AG08396 (cell line): ENCODE measurements around the gene RAD51B.

Source experiments
- DNase-seq: peaks from one replicate; pipeline ENCODE4 v3.0.0; 2012; ENCODE audit warnings: low spot score, mixed read lengths

The RAD51B gene

DNA sequence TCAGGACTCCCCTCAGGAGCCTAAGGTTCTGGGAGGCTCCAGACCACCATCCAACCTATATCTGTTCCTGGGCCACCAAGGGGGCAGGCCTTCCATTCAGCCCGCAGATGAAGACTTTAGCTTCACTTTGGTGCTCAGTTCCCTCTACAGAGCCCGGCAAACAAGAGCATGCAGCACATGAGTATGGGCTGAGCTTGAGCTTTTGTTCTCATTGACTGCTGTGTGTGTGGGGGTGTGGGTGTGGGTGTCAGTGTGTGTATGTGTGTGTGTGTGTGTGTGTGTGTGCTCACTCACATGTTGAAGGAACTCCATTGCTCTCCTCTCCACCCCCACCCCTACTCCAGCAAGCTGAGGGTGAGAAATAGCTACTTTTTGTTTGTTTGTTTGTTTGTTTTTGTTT is 754.1 kb downstream of the RAD51B start:
- no peak for DNase-seq

GRCh38 chr14:68574461-68574860 is 754.9 kb downstream of the RAD51B start:
- no peak for DNase-seq

DNA sequence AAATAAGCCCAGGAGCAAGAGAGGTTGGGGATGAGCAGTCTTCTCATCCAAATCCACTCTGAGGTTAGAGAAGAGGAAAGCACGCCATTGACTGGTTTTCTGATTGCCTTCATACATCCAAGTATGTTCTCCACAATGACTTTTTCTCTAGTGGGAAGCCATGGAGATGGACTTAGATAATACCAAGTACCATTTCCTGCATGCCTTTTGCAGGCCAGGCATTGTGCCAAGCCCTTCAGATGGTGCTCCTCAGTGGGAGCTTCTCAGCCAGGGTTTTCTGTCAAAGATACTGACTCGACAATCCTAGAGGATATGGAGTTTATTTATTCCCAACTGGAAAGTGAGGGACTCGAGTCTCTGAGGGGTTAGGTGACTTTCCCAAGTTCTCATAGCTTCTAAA is 755.3 kb downstream of the RAD51B start:
- no peak for DNase-seq

DNA sequence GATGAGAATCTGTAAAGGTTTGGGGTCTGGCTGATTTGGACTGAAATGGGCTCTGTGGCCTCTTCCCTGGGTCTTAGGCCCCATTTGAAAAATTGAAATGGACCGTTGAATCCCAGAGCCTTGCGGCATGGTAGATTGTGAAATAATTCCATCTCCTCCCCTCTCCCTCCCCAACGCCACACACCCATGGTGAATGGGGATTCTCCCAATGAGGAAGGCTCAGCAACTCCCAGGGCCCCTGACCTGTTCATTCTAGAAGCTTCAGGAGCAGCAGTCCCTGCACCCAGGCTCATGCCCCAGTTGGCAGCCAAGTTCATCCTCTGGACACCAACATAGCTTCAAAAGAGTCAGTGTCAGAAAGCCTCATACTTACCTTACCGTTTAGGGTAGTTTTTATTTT is 755.8 kb downstream of the RAD51B start:
- DNase-seq: no peak

DNA sequence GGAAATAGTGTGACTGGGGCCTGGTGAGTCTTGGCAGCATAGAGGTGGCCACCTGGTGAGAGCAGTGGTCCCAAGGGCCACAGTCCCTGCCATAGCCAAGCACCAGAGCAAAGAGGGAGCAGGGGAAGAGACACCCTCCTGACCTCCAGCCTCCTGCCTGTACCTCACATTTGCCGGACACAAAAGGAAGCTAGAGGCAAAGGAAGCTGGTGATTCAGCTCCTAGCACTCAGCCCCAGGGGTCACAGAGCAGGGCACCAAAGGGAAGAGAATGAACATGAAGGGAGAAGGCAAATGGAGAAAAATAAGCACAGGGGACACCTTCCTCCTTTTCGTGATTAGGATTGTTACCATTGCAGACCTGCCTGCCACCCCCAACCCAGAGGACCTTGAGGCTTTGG is 756.5 kb downstream of the RAD51B start:
- no peak for DNase-seq

GRCh38 chr14:68576496-68577244 is 757.1 kb downstream of the RAD51B start:
- DNase-seq: no peak

DNA sequence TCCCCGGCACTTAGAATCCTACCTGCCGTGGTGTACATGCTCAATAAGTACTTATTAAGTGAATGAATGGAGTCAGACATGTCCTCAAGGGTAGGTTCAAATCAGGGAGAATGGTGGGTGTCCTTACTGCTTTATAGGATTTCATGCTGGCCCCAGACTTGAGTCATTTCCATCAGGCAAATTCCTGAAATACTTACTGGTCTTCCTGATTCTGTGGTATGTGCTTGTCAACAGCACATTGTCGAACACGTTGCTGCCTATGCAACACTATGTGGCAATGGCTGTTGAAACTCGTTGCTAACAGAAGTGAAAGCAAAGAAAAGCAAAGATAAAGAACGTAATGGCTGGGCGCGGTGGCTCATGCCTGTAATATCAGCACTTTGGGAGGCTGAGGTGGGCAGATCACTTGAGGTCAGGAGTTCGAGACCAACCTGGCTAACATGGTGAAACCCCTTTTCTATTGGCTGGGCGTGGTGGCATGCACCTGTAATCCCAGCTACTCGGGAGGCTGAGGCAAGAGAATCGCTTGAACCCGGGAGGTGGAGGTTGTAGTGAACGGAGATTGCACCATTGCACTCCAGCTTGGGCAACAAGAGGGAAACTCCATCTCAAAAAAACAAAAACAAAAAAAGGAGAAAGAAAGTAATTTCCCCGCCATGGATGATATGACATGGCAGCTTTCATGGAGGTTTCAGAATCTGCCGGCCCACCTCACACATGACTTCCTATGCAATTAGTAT is 758.4 kb downstream of the RAD51B start:
- DNase-seq: peak; percentile 86

GRCh38 chr14:68578597-68578996 is 759.0 kb downstream of the RAD51B start:
- DNase-seq: no peak

- DNase-seq: no peak
Measured at GRCh38 chr14:68580096-68580645, 760.6 kb downstream of the RAD51B start.

GRCh38 chr14:68580671-68581070 is 761.1 kb downstream of the RAD51B start:
- DNase-seq: no peak

- no peak for DNase-seq
Measured at GRCh38 chr14:68583548-68584280, 764.1 kb downstream of the RAD51B start.

GRCh38 chr14:68584786-68585185 is 765.2 kb downstream of the RAD51B start:
- no peak for DNase-seq

GRCh38 chr14:68585690-68586089 is 766.1 kb downstream of the RAD51B start:
- peak; percentile 26 for DNase-seq

- DNase-seq: no peak
Measured at GRCh38 chr14:68586896-68587751, 767.5 kb downstream of the RAD51B start.

GRCh38 chr14:68587931-68588330 is 768.4 kb downstream of the RAD51B start:
- no peak for DNase-seq

GRCh38 chr14:68589447-68590200 is 770.0 kb downstream of the RAD51B start:
- DNase-seq: peak; percentile 38

GRCh38 chr14:68590201-68590522 is 770.6 kb downstream of the RAD51B start:
- DNase-seq: no peak

GRCh38 chr14:68591786-68592185 is 772.2 kb downstream of the RAD51B start:
- DNase-seq: no peak

GRCh38 chr14:68592948-68593556 is 773.5 kb downstream of the RAD51B start:
- no peak for DNase-seq

- DNase-seq: no peak
Measured at GRCh38 chr14:68593806-68594536, 774.4 kb downstream of the RAD51B start.
